Prostate gland (tissue), 2 donors: Measurements from ENCODE around the gene TAF10.

Experiments
- POLR2A ChIP-seq: fragments of 450-650 bp; IDR thresholded peaks from one replicate; pipeline ENCODE4 v1.6.1; 2016; ENCODE audit warnings: antibody characterized with exemption, mild to moderate bottlenecking
- POLR2AphosphoS5 ChIP-seq: sonication (generic); formaldehyde crosslinking; IDR thresholded peaks from one replicate; pipeline ENCODE4 v1.6.1; 2017; ENCODE audit warnings: antibody characterized with exemption
- TF ChIP-seq, protein P1 (sequence below), 4 experiments: fragments of 200-600 bp in 2 of 4; fragments of 450-650 bp in 2 of 4; sonication (generic) in 2 of 4; IDR thresholded peaks; 1 replicate in 3 of 4; 2 replicates in 1 of 4; pipeline ENCODE4 v1.5.1; 2016 to 2019; ENCODE audit warnings: antibody characterized with exemption in 4 of 4, mild to moderate bottlenecking in 2 of 4, moderate library complexity in 2 of 4

GRCh38 chr11:6656584-6656915 lies 44.5 kb upstream of the TAF10 start:
- TF ChIP-seq POLR2A, result no peak
- no peak for TF ChIP-seq POLR2AphosphoS5
- TF ChIP-seq, protein P1, sequence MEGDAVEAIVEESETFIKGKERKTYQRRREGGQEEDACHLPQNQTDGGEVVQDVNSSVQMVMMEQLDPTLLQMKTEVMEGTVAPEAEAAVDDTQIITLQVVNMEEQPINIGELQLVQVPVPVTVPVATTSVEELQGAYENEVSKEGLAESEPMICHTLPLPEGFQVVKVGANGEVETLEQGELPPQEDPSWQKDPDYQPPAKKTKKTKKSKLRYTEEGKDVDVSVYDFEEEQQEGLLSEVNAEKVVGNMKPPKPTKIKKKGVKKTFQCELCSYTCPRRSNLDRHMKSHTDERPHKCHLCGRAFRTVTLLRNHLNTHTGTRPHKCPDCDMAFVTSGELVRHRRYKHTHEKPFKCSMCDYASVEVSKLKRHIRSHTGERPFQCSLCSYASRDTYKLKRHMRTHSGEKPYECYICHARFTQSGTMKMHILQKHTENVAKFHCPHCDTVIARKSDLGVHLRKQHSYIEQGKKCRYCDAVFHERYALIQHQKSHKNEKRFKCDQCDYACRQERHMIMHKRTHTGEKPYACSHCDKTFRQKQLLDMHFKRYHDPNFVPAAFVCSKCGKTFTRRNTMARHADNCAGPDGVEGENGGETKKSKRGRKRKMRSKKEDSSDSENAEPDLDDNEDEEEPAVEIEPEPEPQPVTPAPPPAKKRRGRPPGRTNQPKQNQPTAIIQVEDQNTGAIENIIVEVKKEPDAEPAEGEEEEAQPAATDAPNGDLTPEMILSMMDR (IDR thresholded peaks at IDR 0.05), result no peak
